TTC549 (cell line): ENCODE data around the gene ZNF473.
"Not testable (repeated sequence)": the region's sequence is repeated elsewhere in the genome, so short reads cannot be mapped to it uniquely, and the experiment has no call there.

Experiments used
- FAIRE-seq: peaks from 2 replicates; lab custom pipeline; 2012; peaks lifted over from hg19 to GRCh38; lab: Jason Lieb, UNC

ZNF473 gene

DNA sequence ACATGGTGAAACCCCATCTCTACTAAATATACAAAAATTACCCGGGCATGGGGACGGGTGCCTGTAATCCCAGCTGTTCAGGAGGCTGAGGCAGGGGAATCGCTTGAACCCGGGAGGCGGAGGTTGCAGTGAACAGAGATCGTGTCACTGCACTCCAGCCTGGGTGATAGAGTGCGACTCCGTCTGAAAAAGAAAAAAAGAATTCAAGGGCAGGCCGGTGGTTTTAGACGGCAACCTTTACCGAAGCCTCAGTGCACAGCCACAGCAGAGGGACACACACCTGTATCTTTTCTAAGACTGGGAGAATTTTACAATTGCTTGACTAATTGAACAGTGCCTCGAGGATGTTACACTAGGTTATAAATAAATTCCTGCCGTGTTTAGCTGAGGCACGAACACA lies 73.9 kb downstream of the ZNF473 start:
- not testable (repeated sequence) for FAIRE-seq

DNA sequence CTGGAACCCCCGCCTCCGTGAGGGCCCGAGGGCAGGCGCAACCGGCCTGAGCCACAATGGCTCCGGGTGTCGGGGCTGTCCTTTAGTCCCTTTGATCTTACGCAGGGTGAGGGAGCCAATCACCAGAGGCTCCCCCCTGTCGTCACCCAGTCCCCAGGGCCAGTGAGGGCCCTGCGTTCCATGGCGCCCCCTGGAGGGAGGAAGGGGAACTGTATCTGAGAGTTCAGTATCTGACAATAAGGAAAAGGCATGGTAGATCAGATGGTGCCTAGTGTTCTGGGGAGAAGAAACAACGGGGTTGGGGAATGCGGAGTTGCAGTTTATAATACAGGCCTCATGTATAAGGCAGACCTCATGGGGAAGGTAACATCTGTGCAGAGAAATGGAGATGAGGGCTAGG lies 75.1 kb downstream of the ZNF473 start:
- FAIRE-seq = not testable (repeated sequence)
